ENCODE measurements around the gene HMGA1. TPM values are rescaled to one million over a fixed set of nuclear protein-coding genes. Genes with fewer than 3 reads are reported as not detected.
A peak's percentile ranks its signal among the peaks of the same experiment; 100 is the strongest.

The HMGA1 gene
- total RNA-seq, 8 experiments from 2014 or later = 62.9 to 254 (median 104) TPM

DNA sequence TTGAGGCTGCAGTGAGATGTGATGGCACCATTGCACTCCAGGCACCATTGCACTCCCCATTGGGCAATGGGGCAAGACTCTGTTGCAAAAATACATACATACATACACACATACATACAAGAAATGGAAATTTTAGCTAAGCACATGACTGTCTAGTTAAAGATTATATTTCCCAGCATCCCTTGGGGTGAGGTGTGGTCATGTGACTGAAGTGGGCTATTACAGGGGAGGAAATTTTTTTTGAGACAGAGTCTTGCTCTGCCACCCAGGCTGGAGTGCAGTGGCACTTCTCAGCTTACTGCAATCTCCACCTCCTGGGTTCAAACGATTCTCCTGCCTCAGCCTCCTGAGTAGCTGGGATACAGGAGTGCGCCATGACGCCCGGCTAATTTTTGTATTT lies 32.0 kb upstream of the HMGA1 start:
- no peak overlapping the region for H3K27ac ChIP-seq
- no peak for ATAC-seq (replicated peaks in 6 of 8)
- WGBS, 10 experiments = 92 to 100% (median 98%) methylated on average over 1 to 4 of the region's 4 CpGs; no CpG with 5 or more reads in 6 of the 10 experiments
- in situ Hi-C loops (cut with MboI; ENCODE audit: low pct_unique_long_range_greater_than_20kb in 2 of 9, low sequenced_read_pairs in 9 of 9, unreplicated experiment in 9 of 9) = no loop called here
- no peak overlapping the region for H3K4me3 ChIP-seq
- no peaks in the 10 kb centered on the region for H3K4me1 ChIP-seq (replicated peaks in 1 of 2)

DNA sequence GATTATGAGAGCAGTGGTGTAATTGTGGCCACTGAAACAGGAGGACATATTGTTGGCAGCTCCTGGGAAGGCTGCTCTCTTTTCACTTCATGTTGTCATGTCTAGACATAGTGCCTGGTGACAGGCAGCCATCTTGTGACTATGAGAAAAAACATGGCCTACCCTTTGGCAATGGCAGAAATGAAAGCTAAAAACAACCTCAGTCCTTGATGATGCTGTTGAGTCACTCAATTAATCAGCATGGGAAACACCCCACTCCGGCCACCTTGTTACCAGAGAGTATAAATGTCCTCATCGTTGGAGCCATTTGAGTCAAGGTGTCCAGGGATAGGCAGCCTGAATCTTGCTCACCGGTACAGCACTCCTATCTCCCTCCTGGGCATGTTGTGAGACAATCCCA lies 31.2 kb upstream of the HMGA1 start:
- H3K4me1 ChIP-seq (replicated peaks in 1 of 2) = no peaks in the 10 kb centered on the region
- WGBS, 10 experiments = 67 to 100% (median 92%) methylated on average over 1 to 3 of the region's 3 CpGs; no CpG with 5 or more reads in 5 of the 10 experiments
- no peak overlapping the region for H3K4me3 ChIP-seq
- ATAC-seq (replicated peaks in 6 of 8) = peak in 1 of 8 experiments; percentile 22
- H3K27ac ChIP-seq = no peak overlapping the region
- in situ Hi-C loops (cut with MboI; ENCODE audit: low pct_unique_long_range_greater_than_20kb in 2 of 9, low sequenced_read_pairs in 9 of 9, unreplicated experiment in 9 of 9) = no loop called here

DNA sequence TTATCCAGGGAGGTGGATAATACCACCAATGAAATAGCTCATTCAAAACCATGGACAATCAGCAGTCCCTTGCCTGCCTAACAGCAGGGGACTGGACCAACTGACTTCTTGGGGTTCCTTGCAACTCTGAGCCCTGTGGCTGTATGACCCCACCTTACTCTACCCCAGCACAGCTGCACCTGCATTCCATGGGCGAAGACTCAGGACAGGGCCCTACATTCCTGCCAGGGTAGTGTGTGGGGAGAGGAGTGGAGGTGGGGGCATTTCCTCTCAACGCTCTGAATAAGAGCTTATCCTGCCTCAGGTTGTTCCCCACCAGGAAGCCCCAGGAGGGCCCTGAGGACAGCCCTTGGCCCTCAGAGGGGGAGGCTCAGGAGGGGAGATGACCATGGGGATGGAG lies 30.8 kb upstream of the HMGA1 start:
- no CpG with 5 or more reads among the region's 2 CpGs for WGBS, 10 experiments
- Histone ChIP-seq H3K4me1 (replicated peaks in 1 of 2) (no peaks in the 10 kb centered on the region), H3K4me3 (no peak overlapping the region), H3K27ac (no peak overlapping the region)
- in situ Hi-C loops (cut with MboI; ENCODE audit: low pct_unique_long_range_greater_than_20kb in 2 of 9, low sequenced_read_pairs in 9 of 9, unreplicated experiment in 9 of 9) = no loop called here
- no peak for ATAC-seq (replicated peaks in 6 of 8)

DNA sequence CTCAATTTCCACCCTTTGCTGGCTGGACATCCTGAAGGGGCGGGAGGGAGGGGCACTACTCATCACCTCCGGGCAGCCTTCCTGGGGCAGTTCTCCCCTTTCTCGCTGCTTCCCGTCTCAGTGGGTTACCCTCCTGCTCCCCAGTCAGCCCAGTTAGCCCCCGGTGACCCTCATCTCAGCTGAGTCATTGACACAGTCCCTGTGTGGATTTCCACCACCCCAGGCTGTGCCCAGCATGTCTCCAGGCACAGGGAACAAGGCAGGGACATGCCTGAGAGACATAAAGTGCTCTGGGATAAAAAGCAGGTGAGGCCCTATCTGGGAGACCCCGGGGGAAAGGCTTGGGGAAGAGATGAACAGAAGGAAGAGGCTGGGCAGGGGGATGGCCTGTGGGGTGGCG lies 29.9 kb upstream of the HMGA1 start:
- no peak overlapping the region for H3K4me3 ChIP-seq
- ATAC-seq (replicated peaks in 6 of 8) = no peak
- in situ Hi-C loops (cut with MboI; ENCODE audit: low pct_unique_long_range_greater_than_20kb in 2 of 9, low sequenced_read_pairs in 9 of 9, unreplicated experiment in 9 of 9) = no loop called here
- H3K4me1 ChIP-seq (replicated peaks in 1 of 2) = no peaks in the 10 kb centered on the region
- 50 to 100% (median 65%) methylated on average over 1 to 2 of the region's 7 CpGs; no CpG with 5 or more reads in 6 of the 10 experiments for WGBS, 10 experiments
- H3K27ac ChIP-seq = no peak overlapping the region

DNA sequence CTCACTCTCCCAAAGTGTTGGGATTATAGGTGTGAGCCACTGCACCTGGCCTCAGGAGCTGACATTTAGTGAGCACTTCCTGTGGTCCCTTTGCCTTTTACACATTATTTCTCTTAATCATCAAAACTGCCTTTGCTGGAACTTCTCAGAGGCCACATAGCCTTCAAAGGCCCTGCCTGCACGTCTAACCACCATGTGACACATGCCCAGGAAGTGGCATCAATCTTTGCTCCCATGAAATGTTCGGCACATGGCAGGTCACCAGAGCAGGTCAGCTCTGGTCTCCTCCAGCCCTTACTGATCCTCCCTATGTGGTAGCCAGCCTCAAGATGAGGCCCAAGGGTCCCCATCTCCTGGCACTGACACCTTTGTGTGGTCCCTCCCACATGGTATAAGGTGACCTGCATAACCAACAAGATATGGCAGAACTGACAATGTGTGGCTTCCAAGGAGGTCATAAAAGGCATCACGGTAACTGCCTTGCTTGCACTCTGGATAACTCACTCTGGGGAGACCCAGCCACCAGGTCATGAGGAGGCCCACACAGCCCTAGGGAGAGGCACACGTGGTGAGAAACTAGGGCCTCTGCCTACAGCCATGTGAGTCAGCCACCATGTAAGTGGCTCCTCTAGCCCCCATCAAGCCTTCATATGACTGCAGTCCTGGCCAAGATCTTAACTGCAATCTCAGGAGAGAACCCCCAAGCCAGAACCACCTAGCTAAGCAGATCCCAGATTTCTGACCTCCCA lies 28.8 kb upstream of the HMGA1 start:
- no peak overlapping the region for H3K27ac ChIP-seq
- no peak overlapping the region for H3K4me3 ChIP-seq
- ATAC-seq (replicated peaks in 6 of 8) = no peak
- H3K4me1 ChIP-seq (replicated peaks in 1 of 2) = no peaks in the 10 kb centered on the region
- in situ Hi-C loops (cut with MboI; ENCODE audit: low pct_unique_long_range_greater_than_20kb in 2 of 9, low sequenced_read_pairs in 9 of 9, unreplicated experiment in 9 of 9) = no loop called here
- 40 to 100% (median 83%) methylated on average over 1 to 2 of the region's 4 CpGs; no CpG with 5 or more reads in 3 of the 10 experiments for WGBS, 10 experiments

DNA sequence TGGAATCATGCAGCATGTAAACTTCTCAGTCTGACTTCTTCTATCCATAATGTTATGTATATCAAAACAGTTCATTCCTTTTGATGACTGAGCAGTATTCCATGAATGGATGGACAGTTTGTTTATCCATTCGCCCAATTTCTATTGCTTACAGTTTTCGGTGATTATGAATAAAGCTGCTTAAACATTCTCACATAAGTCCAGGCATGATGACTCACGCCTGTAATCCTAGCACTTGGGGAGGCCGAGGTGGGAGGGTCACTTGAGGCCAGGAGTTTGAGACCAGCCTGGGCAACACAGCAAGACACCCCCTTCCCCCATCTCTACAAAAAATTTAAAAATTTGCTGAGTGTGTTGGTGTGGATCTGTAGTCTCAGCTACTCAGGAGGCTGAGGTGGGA lies 22.9 kb upstream of the HMGA1 start:
- 48 to 100% (median 82%) methylated on average over 2 to 4 of the region's 4 CpGs; no CpG with 5 or more reads in 2 of the 10 experiments for WGBS, 10 experiments
- Histone ChIP-seq H3K27ac (no peak overlapping the region), H3K4me1 (replicated peaks in 1 of 2) (no peaks in the 10 kb centered on the region), H3K4me3 (no peak overlapping the region)
- no peak for ATAC-seq (replicated peaks in 6 of 8)
- in situ Hi-C loops (cut with MboI; ENCODE audit: low pct_unique_long_range_greater_than_20kb in 2 of 9, low sequenced_read_pairs in 9 of 9, unreplicated experiment in 9 of 9) = no loop called here

DNA sequence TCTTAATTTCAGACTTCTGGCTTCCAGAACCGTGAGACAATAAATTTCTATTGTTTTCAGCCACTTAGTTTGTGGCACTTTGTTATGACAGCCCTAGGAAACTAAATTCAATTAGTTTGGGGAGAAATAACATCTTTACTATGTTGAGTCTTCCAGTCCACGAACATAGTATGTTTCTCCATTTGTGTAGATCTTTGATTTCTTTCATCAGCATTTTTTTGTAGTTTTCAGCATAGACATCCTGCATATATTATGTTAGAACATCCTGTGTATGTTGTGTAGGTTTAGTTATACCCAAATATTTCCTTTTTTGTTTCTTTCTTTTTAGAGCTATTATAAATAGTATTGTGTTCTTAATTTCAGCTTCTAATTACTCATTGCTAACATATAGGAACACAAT lies 18.0 kb upstream of the HMGA1 start:
- Histone ChIP-seq H3K4me1 (replicated peaks in 1 of 2) (peaks cover 0 to 3% of the 10 kb centered on the region in 2 donors), H3K27ac (no peak overlapping the region), H3K4me3 (no peak overlapping the region)
- ATAC-seq (replicated peaks in 6 of 8) = no peak
- in situ Hi-C loops (cut with MboI; ENCODE audit: low pct_unique_long_range_greater_than_20kb in 2 of 9, low sequenced_read_pairs in 9 of 9, unreplicated experiment in 9 of 9) = no loop called here
- 0 to 93% (median 71%) methylated on average over 1 to 2 of the region's 2 CpGs; no CpG with 5 or more reads in 1 of the 10 experiments for WGBS, 10 experiments

DNA sequence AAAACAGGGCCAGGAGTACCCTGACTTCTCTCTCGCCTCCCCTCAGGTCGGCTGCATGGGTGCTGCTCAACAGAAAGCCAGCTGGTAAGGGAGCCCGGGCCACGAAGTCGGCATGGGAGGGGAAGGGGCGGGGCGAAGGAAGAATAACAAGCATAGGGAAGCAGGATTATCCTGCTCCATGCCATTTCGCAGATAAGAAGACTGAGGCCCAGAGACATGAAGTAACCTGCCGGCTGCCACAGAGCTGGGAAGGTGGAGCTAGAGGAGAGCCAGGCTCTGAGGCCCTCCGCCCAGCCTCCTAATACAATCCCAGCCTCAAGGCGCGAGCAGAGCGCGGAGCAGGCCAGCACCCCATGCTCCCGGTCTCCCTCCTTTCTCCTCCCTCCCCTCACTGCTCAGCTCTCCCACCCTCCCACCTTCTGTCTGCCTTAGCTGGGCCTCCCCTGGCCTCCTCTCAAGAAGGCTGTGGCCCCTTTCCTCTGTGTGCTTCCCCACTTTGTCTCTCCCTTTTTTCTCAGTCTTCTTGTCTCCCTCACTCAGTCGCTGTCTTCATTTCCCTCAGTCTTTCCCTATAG lies 13.2 kb upstream of the HMGA1 start:
- 16 to 33% (median 31%) methylated on average over 5 to 7 of the region's 16 CpGs; no CpG with 5 or more reads in 7 of the 10 experiments for WGBS, 10 experiments
- ATAC-seq (replicated peaks in 6 of 8) = peak; percentile 54 to 70 (median 67)
- Histone ChIP-seq H3K4me3 (peak overlapping the region; percentile 13 to 39 (median 32)), H3K27ac (peak overlapping the region; percentile 69 to 88), H3K4me1 (replicated peaks in 1 of 2) (peaks cover 10 to 15% of the 10 kb centered on the region in 2 donors)
- in situ Hi-C loops (cut with MboI; ENCODE audit: low pct_unique_long_range_greater_than_20kb in 2 of 9, low sequenced_read_pairs in 9 of 9, unreplicated experiment in 9 of 9) = no loop called here

DNA sequence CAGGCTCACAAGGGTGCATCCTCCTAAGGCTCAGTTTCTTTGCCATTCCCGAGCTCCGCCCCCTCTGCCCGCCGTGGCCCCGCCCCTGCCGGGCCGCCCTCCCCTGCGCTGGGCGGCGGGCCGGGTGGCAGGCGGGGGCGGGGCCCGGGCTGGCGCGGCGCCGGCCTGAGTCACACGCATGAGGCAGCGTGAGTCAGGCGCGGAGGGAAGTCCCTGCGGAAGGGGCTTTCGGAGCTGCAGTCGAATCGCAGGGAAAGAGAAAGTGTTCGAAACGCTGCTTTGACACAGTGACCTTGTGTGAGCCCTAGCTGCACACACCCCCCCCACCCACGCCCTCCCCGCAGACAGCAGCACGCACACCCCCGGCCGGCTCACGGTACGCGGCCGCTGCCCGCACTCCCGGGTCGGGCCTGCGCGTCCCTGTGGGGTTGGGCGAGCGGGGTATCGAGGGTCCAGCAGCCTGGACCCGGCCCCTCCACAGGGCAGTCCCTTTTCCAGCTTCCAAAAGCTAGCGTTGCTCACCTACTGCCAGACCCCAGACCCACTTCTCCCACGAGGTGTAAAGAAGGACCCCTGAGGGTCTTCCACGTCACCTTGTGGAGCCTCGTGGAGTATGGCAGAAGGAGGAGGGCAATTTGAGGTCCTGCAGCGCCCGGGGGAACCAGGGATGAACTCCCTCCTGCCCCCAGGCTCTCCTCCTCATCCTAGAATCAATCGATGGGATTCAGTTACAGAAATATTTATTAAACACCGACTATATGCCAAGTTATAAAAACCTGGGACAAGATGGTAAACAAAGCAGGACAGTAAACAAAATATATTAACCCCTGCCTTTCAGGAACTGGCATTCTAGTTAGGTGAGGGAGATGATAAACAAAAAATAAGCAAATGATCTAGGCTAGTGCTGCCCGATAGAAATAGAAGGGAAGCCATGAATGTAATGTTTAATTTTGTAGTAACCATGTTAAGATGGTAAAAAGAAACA lies 12.4 kb upstream of the HMGA1 start:
- ATAC-seq (replicated peaks in 6 of 8) = peak; percentile 92 to 96 (median 94)
- in situ Hi-C loops (cut with MboI; ENCODE audit: low pct_unique_long_range_greater_than_20kb in 2 of 9, low sequenced_read_pairs in 9 of 9, unreplicated experiment in 9 of 9) = no loop called here
- WGBS, 10 experiments = 11 to 100% (median 46%) methylated on average over 1 to 5 of the region's 55 CpGs
- Histone ChIP-seq H3K4me3 (peak overlapping the region; percentile 32 to 39 (median 33)), H3K4me1 (replicated peaks in 1 of 2) (peaks cover 10 to 15% of the 10 kb centered on the region in 2 donors), H3K27ac (peak overlapping the region; percentile 87 to 88)

DNA sequence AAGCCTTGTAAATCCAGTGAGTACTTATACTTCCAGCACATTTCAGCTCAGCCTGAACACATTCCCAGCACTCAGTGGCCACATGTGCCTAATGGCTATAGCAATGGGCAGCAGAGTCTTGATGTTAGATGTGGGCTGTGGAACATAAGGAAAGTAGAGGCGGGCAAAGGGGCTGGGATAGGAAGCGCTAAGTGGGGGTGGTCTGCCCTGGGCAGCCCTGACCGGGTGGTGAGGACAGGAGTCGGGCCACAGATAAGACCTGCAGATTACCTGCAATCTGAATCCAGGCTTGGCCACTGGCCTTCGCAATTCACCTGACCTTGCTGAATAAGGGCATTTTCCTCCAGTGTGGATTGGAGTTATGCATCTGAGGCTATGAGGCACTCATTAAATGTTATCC lies 11.1 kb upstream of the HMGA1 start:
- in situ Hi-C loops (cut with MboI; ENCODE audit: low pct_unique_long_range_greater_than_20kb in 2 of 9, low sequenced_read_pairs in 9 of 9, unreplicated experiment in 9 of 9) = loop anchor here in 1 of 9 experiments (25.0 kb wide), 1 partner anchor 187 kb away; no protein-coding TSS in a partner anchor
- no peak for ATAC-seq (replicated peaks in 6 of 8)
- Histone ChIP-seq H3K4me1 (replicated peaks in 1 of 2) (peaks cover 10 to 15% of the 10 kb centered on the region in 2 donors), H3K4me3 (no peak overlapping the region), H3K27ac (no peak overlapping the region)
- 87 to 100% (median 97%) methylated on average over 1 to 5 of the region's 5 CpGs; no CpG with 5 or more reads in 7 of the 10 experiments for WGBS, 10 experiments

DNA sequence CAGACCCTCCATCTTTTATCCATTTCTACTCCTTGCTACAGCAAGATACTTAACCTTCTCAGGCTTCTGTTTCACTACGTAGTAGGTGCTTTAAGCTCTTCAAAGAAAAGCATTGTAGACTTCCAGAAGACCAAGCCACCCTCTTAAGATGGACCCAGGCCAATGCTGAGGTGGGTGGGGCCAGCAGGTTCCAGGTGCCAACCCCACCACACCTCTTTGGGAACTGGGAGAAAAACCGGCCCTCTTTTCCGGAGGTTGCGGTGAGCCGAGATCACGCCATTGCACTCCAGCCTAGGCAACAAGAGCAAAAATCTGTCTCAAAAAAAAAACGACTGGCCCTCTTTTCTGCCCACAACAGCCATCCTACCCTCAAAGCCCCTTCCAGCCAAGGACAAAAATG lies 10.6 kb upstream of the HMGA1 start:
- H3K4me3 ChIP-seq = no peak overlapping the region
- peaks cover 10 to 15% of the 10 kb centered on the region in 2 donors for H3K4me1 ChIP-seq (replicated peaks in 1 of 2)
- H3K27ac ChIP-seq = no peak overlapping the region
- in situ Hi-C loops (cut with MboI; ENCODE audit: low pct_unique_long_range_greater_than_20kb in 2 of 9, low sequenced_read_pairs in 9 of 9, unreplicated experiment in 9 of 9) = loop anchor here in 1 of 9 experiments (25.0 kb wide), 1 partner anchor 186 kb away; no protein-coding TSS in a partner anchor
- no peak for ATAC-seq (replicated peaks in 6 of 8)
- WGBS, 10 experiments = 38 to 83% (median 48%) methylated on average over 1 to 5 of the region's 7 CpGs; no CpG with 5 or more reads in 5 of the 10 experiments

DNA sequence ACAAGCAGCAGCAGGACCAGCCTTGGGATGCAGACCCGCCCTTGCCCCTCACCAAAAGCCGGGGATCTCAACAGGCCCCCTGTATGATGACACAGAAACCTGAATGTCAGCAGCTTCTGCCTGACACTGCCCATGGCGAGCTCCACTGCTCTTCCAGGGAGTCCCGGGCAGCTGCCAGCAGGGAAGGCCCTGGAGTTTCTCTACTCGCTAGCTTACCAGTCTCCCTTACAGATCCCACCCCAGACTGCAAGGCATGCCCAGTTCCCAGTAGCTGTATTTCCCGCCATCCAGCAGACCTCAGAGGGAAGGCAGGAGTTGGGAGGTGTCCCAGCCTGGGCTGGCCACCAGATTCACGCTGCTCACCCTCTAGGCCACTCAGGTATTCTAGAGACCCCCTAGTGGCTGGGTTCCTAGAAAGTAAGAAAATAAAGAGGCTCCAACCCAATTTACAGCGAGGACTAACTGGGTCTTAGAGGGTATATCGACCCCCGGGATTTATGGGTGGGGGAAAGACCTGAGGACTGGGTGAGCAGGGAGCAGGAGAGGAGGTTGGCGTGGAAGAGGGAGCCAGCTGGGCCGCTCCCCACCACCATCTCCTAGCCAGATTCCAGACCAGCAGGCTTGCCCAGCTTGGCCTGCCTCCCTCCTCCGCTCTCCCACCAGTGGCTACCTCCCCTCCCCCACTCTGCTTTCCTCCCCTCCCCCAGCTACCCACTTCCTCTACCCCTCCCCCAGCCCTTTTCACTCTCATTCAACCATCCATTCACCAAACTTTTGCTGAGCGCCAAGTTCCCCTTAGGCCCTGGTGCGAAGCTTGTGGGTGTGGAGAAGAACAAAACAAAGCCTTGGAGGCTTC lies 9.7 kb upstream of the HMGA1 start:
- ATAC-seq (replicated peaks in 6 of 8) = no peak
- in situ Hi-C loops (cut with MboI; ENCODE audit: low pct_unique_long_range_greater_than_20kb in 2 of 9, low sequenced_read_pairs in 9 of 9, unreplicated experiment in 9 of 9) = loop anchor here in 1 of 9 experiments (25.0 kb wide), 1 partner anchor 185 kb away; no protein-coding TSS in a partner anchor
- 67 to 100% (median 89%) methylated on average over 1 to 4 of the region's 15 CpGs; no CpG with 5 or more reads in 6 of the 10 experiments for WGBS, 10 experiments
- no peak overlapping the region for H3K4me3 ChIP-seq
- H3K4me1 ChIP-seq (replicated peaks in 1 of 2) = peaks cover 10 to 15% of the 10 kb centered on the region in 2 donors
- H3K27ac ChIP-seq = no peak overlapping the region

All from motor neuron (in vitro differentiated cells).